GM10266 (cell line): ENCODE results near the gene RANBP9.

Experiments
- DNase-seq: peaks from one replicate; pipeline ENCODE4 v3.0.0; 2012; ENCODE audit errors: extremely low spot score
- CTCF ChIP-seq: IDR thresholded peaks from 2 replicates; pipeline ENCODE4 v1.5.1; 2012; ENCODE audit warnings: mild to moderate bottlenecking, low read depth; ENCODE audit not compliant: control insufficient read depth, insufficient read depth; ENCODE audit errors: missing control alignments

RANBP9 gene

GRCh38 chr6:13711324-13711732 is 307 bp downstream of the RANBP9 start:
- DNase-seq: no peak
- peak; percentile 40 for TF ChIP-seq CTCF

GRCh38 chr6:13710552-13711323 is 897 bp downstream of the RANBP9 start:
- DNase-seq: peak; percentile 64

GRCh38 chr6:13709689-13710551 is 1.7 kb downstream of the RANBP9 start:
- TF ChIP-seq CTCF: no peak
- DNase-seq: no peak

More at GRCh38 chr6:13710552-13711323, 897 bp downstream of the RANBP9 start:
- no peak for TF ChIP-seq CTCF

- TF ChIP-seq CTCF: no peak
- no peak for DNase-seq
These were observed 2.9 kb downstream of the RANBP9 start for GRCh38 chr6:13708736-13709135.

- no peak for TF ChIP-seq CTCF
These were observed 8.1 kb downstream of the RANBP9 start for GRCh38 chr6:13703496-13703895.

GRCh38 chr6:13702809-13703302 is 8.8 kb downstream of the RANBP9 start:
- no peak for TF ChIP-seq CTCF
- DNase-seq: no peak

More at GRCh38 chr6:13703496-13703895, 8.1 kb downstream of the RANBP9 start:
- DNase-seq: no peak
